HG03103 (cell line): Measurements from ENCODE around the gene OR10AG1.

Source experiments
- ATAC-seq: cut with Tn5 transposase; IDR thresholded peaks from one replicate; pipeline ENCODE4 v1.9.1; 2021; ENCODE audit warnings: low read depth; ENCODE audit not compliant: unreplicated experiment

OR10AG1 gene, protein sequence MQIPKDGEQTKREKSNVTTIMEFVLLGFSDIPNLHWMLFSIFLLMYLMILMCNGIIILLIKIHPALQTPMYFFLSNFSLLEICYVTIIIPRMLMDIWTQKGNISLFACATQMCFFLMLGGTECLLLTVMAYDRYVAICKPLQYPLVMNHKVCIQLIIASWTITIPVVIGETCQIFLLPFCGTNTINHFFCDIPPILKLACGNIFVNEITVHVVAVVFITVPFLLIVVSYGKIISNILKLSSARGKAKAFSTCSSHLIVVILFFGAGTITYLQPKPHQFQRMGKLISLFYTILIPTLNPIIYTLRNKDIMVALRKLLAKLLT

DNA sequence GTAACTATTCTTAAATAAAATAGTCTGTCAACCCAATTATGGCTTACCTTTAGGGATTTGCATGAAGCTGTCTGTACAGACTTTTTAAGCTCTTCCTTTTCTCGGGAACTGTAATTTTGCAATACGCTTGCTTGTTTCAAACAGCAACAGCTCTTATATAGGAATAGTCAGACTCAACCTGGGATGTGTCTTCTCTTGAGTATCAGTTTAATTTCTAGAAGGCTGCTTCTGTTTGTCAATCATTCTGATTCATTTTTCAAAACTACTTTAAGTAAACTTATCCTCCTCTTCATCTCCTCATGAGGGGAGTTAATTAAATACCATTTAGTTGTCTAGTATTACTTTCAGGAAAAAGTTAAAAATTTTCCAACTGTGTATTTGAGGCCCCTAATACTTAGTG is at the start of gene OR10AG1:
OR10AG1 (minus strand) TSS at position 101 of the 400 bp plus-strand sequence; CDS start at position 63, 38 bp downstream.
- no peak for ATAC-seq

DNA sequence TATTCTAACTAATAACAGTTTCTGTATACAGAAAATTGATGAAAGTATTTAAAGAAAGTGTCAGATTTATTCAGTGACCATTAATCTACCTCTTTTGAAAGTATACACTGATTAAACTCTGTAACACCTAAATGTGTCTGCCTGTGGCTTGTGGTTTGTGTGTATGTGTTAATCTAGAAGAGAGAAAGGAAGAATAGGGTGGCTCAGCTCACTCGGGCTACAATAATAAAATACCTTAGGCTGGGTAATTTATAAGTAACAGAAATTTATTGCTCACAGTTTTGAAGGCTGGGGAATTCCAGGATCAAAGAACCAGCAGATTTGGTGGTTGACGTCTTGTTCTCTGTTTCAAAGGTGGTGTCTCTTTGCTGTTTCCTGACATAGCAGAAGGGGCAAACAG is 44.1 kb upstream of the OR10AG1 start:
- ATAC-seq = no peak

DNA sequence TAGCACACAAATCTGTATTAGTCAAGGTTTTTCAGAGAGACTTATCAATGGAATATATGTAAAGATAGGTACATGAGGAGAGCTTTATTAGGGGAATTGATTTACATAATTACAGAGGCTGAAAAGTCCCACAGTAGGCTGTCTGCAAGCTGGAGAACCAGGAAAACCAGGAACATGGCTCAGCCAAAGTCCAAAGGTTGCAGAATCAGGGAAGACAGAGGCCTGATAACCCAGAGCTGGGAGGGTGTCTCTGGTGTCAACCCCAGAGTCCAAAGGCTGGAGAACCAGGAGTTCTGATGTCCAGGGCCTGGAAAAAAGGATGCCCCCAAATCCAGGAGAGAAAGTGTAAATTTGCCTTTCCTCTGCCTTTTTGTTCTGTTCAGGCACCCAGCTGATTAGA is 41.0 kb upstream of the OR10AG1 start:
- no peak for ATAC-seq

DNA sequence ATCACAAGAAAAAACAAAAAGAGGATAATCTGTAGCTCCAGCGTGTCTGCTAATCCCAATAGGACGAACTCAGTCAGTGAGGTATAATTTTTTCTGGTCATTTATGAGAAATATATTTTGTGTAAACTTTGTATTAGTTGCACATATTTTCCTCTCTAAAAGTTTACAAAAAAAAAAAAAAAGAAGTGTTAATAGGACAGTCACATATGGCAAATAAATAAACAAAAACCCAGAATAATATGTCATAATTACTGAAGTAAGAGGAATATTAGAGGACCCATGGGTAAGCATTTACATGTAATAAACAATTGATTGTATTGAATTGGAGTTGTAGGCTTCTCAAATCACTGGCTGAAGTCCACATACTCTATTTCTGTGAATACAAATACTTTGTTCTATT is 24.8 kb upstream of the OR10AG1 start, which contains the start of gene OR5F1:
OR5F1 (minus strand) TSS at position 101 of the 400 bp plus-strand sequence; CDS start at position 101, 0 bp downstream.
- no peak for ATAC-seq

DNA sequence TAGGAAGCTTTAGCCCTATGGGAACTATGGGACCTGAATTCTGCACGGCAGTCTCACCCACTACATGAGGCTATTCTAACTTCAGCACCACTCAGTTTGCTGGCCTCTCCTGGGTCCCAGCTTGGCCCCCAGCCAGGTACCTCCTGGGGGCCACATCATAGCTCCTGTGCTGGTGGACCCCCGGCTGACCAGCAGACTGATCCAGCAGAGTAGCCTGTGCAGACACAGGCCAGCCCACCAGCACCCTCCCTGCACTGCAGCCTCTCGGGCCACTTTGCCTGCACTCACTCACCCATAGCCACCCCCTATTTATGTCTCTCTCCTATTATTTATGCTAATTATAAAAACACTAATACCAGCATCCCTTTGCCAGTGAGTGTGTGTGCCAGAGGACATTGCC is 1.2 kb upstream of the OR10AG1 start:
- ATAC-seq = no peak

DNA sequence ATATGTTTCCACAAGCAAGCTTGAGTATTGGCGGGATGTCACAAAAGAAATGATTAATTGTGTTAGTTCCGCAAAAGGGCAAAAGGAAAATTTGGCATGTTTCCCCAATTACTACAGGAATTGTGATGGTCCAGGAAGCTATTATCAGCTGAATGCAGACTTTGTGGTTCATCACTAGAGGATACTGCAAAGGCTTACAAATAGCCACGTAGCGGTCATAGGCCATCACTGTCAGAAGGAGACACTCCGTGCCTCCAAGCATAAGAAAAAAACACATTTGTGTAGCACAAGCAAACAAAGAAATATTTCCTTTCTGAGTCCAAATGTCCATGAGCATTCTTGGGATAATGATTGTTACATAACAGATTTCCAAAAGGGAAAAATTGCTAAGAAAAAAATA is 1.8 kb downstream of the OR10AG1 start:
- no peak for ATAC-seq

DNA sequence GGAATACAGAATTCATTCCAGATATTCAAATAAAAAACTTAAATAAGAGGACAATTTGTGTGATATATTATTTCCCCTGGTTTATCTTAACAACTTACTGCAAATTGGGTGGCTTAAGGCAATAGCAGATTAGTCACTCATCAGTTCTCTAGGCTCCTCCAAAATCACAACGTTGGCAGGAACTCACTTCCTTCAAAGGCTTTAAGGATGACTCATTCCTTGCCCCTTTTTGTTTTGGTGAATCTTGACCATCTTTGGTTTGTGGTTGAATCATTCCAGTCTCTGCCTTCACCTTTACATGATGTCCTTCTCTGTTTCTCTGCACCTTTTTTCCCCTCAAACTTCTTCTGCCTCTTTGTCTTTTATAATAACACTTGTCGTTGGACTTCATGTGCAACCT is 3.4 kb downstream of the OR10AG1 start:
- ATAC-seq = no peak

DNA sequence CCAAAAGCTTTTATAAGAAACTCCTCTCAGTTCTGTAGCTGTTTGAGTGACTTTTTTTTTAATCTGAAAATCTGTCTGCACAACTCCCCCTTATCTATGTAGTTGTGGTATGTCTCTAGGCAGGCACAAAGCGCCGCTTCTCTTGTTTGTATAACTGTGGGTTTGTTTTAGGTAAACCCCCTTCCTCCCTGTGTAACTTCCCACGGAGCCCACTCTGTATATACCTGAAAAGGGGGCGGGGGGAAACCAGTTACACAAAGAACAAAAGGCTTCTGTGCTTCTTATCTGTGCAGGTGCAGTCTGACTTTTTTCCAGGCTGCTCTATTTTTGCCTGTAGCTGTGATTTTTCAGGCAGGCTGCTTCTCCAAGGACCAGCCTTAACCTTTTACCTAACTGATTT is 13.2 kb downstream of the OR10AG1 start:
- ATAC-seq = no peak

DNA sequence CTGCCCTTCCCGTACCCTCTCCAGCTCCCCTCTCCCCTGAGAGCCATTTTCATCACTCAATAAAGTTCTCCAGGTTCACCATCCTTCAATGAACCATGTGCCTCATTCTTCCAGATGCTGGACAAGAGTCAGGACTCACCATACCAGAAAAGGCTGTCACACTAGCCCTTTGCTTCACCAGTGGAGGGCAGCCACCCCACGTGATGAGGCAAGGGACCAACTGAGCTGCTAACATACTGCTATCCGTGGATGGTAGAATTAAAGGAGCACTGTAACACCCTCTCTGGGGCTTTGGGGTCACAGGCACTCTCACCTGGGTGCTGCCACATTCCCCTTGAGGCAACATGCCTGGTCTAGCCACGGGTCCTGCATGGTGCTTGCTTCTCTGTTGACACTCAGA is 20.4 kb downstream of the OR10AG1 start:
- ATAC-seq = no peak

DNA sequence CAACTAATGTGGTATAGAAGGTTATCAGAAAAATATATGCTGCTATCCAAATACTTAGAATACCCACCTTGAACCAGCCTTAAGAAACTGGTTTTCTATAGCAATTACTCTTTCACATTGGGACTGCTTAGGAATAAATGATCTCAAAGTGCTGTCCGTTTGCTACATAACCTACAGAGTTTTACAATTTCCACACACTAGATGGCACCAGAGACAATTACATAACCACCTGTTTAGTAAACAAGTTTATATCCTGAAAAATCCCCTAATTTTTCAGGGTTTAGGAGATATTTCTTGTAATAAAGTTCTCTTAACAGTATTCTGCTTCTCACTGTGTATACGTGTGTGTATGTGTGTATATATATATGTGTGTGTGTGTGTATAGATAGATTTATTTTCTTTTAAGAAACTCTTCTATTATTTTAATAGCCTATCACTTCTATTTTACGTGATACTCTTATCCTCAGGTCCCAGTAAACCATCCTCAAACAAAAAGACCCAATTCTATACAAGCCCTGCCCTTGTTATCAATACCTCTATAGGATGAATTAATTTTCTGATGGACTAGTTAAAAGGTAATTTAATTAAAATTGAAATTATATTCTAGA is 26.9 kb downstream of the OR10AG1 start:
- no peak for ATAC-seq

DNA sequence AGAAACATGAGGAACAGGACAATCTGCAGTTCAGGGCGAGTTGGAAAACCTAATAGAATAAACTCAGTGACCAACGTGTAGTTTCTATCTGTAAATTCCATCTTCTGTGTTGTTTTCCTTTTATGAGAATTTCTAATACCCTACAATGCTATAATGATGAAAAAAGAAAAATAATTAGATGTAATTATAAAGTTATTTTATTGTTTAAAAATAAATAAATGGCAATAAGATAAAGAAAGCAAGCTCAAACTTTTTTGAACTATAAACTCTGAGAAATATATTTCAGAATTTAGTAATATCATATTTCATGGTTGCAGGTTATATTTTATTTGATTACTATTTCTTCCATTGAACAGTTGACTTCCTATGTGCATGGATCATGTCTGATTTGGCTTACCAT is 33.4 kb downstream of the OR10AG1 start, which contains the start of gene OR5I1:
OR5I1 (minus strand) TSS at position 101 of the 400 bp plus-strand sequence; CDS start at position 101, 0 bp downstream.
- ATAC-seq = no peak

DNA sequence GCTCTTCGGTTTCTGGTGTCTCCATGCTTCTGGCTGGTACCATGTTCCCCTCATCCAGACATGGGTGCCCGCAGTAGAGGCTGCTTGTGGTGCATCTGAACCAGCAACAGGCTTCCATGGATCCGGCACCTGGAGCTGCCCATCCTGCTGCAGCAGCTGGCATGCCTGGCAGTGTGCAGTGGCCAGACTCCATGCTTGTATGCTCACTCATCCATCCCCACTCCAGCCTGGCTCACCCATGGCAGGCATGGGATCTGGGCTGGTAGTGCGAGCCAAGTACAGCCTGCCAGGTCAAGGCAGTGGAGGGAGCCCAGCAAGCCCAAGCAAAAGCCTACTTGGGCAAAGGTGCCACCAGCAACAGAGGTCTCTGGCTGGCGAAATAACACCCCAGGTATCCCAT is 49.2 kb downstream of the OR10AG1 start:
- no peak for ATAC-seq
